NCI-H1436 (cell line): ENCODE data around the gene PRKCA.
"Not testable (repeated sequence)": the region's sequence is repeated elsewhere in the genome, so short reads cannot be mapped to it uniquely, and the experiment has no call there.

ENCODE experiments used
- DNase-seq: peaks from one replicate; lab custom pipeline; 2025; lab: John Stamatoyannopoulos, UW

The PRKCA gene

DNA sequence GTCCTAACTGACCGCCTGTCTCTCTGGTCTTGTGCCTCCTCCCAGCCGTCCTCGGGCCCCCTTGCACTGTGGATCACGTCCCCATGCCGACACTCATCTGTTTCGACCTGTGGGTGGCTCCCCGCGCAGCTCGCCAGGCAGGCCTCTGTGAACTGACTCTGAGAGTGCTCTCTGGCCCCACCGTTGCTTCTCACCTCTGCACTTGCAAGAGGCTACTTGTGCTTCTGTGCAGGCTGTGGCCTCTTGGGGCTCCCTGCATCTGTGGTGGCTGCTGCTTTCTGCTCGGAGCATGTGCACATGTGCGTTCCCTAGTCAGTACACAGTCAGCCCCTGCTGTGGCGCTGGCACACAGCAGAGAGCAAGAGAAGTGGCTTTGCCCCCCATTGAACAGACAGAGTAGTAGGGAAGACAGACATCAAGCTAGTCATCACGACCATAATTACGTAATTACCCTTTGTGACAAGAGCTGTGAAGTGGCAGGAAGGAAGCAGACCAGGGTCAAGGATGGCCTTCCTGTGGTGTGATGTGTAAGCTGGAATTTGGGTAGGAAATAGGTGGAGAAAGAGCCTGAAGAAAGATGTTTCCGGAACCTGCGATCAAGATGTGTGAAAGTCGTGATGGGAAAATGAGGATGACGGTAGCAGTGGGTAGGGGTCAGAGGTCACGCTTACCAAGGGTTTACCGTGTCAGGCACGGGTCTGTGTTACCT, 276.5 kb downstream of the PRKCA start:
- DNase-seq, result no peak

DNA sequence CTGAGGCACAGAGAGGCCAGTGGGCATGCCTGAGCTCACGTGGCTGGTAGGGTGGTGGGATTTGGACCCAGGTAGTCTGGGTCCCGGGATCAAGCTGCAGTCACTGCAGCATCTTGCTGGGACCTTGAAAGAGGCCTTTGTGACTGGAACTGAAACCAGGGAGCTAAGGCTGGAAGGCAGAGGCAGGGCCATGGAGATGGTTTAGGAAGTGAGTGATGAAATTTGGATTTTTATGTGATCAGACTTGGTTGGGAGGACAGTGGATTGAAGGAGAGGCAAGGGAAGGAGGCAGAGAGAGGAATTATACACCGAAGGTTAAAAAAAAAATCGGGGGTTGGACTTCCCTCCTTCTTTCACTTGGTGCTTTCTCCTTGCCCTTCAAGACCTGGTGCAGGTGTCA, 277.1 kb downstream of the PRKCA start:
- DNase-seq, result no peak

DNA sequence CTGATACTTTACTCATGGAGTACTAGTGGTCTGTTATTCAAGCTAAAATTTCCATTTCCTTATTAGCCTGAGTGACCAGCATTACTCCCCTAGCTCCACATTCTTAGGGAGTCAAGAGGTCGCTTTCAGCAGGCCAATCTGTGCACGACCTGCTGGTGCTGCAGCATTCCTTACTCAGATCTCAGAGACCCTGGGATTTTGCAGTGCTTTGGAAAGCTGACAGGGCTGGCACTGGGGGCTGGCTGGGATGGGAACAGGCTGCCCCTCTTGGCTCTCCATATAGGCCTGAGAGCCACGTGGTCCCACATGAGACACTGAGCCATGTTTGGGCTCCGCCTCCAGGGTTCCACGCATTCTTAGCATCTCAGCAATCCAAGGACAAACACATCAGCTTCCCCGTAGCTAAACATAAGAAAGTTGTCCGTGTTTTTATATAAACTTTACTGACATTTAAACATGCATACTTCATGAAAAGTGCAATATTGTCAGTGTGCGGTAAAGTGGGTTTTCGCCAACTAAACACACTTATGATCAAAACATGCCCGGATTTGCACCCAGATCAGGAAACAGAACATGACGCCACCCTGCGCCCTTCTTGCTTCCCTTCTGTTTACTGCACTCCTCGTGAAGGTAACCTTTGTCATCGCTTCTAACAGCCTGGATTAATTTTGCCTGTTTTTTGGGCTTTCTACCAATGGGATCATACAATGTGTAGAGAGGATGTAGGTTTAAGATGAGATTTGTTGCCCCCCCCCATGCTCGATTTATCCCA, 278.0 kb downstream of the PRKCA start:
- DNase-seq, result no peak

DNA sequence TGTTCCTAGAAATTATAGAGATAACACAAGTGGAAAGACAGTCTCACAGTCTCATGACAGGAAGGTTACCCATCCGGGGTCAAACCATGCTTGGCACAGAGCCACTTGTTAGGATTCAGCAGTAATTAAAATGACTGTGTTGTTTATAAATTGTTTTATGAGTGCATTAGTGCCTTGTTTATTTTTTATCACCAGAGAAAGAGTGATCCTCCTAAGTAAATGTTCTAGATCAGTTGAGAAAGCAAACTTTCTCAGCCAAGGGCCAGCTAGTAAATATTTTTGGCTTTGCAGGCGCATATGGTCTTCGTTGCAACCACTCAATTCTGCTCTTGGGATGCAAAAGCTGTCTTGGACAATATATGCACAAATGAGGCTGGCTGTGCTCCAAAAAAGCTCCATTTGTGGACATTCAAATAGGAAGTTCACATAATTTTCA, 278.6 kb downstream of the PRKCA start:
- DNase-seq, result no peak

DNA sequence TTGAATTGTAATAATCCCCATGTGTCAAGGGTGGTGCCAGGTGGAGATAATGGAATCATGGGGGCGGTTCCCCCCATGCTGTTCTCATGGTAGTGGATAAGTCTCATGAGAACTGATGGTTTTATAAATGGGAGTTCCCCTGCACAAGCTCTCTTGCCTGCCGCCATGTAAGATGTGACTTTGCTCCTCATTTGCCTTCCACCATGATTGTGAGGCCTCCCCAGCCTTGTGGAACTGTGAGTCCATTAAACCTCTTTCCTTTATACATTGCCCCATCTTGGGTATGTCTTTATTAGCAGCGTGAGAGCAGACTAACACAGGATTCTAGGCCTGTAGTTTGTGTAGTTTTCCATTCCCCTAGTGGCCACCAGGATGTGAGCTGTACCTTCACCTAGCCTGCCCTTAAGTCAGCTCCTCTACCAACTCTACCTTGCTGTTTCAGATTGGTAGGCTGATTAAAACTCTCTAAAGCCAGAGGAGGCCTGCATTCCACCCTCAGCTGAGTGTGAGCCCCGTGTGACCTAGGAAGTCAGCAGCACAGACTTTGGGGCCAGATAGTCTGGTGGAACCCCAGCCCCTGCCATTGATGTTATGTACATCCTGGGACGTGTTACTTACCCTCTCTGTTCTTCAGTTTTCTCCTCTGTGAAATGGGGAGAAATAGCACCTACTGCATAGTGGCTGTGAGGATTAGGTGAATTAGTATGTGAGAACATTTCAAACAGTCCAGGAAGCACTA, 280.1 kb downstream of the PRKCA start:
- no peak for DNase-seq

DNA sequence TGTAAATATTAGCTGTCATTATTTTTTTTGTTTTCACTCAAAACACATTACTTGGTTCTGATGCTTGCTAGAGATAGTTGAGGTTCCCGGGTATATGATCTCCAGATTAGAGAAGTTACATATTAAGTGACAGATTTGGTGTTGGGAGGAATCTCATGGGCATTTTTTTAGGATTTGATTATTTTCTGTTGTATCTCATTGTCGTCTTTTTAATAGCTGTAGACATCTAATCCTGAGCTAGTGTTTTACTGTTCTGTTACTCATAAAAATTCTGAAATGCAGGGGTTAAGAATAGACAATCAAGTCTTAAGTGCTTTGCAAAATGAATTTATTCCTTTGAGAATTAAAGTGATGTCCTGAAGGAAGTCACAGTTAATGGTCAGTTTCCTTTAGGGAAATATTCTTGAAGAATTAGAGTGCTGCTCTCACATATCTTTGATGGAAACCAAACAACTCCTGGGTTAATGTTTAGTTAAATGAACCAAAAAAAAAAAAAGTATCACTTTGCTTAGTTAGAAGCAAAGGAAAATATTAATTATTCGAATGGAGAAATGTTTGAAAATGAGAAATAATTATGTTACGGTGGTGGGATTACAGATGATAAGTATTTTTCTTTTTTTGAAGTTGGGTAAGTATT, 280.8 kb downstream of the PRKCA start:
- DNase-seq, result no peak

DNA sequence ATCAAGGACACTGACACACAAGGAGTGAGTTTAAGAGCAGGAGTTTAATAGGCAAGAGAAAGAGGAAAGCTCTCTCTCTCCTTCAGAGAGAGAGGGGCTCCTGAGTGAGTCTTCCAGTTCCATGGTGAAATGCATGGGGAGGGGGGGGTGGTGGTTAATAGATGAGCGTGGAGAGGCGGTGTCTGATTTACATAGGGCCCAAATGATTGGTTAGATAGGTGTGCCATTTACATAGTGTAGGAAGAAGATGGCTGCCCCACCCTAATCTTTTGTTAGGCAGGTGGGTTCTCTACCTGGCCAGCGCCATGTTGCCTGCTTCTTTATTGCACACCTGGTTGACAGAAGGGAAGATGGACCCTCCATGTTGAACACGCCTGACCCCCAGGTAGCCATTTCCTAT, 282.5 kb downstream of the PRKCA start:
- no peak for DNase-seq

DNA sequence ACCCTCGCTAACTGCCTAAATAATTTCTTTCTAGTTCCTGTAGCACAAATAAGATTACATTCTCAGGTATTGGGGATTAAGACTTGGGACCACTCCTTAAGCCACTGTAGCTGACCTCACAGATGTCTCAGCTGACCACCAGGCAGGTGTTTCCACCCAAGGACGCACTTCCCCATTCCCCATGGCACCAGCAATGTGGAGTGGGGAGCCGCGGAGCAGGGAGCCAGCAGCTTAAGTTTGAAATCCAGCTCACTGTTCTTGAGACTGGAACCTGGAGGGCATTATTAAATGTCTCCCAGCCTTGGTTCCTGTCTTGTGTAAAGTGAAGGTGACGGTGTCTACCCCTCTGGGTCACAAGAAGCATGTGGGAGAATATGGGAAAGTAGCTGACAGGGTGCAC, 283.1 kb downstream of the PRKCA start:
- DNase-seq, result no peak

DNA sequence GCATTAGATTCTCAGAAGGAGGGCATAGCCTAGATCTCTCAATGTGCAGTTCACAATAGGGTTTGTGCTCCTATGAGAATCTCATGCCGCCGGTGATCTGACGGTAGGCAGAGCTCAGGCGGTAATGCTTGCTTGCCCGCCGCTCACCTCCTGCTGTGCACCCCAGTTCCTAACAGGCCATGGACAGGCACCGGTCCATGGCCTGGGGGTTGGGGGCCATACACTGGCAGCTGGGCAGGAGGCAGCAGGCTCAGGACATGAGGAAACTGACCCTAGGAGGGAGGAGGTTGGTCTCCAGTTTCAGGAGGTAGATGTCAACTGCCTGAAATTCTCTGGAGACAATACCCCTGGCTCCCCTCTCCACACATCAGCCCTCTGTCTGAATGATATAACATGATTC, 287.5 kb downstream of the PRKCA start:
- DNase-seq, result no peak

DNA sequence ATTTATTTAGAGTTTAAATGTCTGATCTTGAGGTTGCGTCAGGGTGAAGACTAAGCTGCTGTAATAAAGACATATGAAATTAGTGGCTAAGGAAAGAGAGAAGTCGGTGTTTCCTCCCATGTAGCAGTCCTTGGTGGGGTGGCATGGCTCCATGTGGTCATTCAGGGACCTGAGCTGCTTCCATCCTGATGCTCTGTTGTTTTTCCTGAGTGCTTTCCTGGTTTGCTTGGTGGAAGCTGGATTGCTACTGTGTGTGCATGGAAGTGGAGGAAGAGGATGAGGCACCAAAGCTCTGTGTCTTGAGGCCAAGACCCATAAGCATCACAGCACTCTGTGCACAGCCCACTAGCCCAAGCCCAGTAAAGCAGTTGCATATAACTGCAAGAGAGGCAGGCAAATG, 290.7 kb downstream of the PRKCA start:
- no peak for DNase-seq

DNA sequence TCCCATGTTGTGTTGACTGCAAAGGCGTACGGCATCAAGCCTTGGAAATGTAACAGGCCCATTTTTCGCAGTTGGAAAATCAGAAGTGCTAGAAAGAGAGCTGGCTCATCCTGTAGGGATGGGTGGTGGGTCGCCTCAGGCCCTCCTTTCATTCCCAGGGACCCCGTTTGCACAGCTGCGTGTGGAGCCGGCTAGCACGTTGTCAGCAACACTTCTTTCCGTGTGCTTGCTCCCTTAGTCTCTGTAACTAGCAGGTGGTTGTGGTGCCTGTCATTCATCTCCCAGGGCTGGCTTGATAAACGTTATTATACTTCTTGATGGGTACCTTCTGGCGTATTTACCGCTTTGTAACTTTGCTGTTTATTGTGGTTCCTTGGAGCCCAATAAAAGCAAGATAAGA, 293.5 kb downstream of the PRKCA start:
- no peak for DNase-seq

DNA sequence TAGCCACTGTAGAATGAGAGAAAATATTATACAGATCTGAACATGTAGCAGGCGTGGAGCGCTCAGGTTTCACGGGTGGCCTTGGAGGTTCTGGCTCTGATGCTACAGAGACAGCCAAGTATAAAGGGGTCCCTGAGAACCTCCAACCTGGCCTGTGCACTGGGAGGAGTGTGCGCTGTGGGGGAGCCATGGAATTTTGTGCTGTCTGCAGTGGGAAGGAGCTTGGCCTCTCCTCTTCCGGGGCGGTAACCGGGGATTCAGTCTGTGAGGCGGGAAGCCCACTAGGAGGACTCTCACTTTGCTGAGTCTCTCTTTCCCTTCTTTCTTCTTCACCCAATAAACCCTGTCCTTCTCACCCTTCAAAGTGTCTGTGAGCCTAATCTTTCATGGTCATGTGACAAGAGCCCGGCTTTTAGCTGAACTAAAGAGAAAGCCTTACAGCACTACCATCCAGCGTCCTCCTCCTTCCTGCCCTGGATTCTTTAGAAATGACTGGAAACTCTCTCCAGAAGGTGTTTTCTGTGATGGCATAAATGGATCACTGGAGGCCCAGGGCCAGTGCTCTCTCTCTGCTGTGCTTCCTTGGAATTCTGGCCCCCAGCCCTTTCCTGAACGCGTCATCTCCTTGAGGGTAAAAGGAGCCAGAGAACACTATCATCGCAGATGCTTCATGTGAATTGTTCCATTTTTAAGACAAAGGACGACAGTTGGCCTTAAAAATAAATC, 300.4 kb downstream of the PRKCA start:
- DNase-seq, result no peak

DNA sequence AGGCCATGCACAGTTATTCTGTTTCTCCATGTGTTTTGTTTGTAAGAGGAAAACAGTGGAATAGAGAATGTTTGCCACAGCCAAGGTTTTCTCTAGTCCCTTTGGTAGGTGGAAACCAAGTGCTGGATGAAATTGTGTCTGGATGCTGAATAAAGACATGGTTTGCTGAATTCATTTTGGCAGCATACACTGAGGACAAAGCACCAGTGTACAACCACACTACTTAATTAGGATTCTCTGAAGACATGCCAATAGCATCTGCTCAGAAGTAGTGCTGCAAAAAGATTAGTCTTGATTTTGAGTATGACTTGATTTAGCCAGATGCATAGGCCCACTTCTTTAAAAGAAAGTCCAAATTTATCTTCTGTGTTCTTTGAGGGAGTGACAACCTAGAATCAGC, 302.0 kb downstream of the PRKCA start:
- no peak for DNase-seq

DNA sequence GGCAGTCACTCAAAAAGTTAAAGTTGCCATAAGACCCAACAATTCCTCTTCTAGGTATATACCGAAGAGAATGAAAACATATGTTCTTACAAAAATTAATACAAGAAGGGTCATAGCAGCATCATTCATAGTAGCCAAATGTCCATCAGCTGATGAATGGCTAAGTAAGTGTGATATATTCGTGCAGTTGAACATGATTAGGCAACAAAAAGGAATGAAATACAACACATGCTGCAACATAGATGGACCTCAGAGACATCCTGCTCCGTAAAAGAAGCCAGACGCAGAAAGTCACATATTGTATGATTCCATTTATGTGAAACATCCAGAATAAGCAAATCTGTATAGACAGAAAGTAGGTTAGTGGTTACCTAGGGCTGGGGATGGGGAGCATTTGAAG, 303.1 kb downstream of the PRKCA start:
- DNase-seq, result no peak

DNA sequence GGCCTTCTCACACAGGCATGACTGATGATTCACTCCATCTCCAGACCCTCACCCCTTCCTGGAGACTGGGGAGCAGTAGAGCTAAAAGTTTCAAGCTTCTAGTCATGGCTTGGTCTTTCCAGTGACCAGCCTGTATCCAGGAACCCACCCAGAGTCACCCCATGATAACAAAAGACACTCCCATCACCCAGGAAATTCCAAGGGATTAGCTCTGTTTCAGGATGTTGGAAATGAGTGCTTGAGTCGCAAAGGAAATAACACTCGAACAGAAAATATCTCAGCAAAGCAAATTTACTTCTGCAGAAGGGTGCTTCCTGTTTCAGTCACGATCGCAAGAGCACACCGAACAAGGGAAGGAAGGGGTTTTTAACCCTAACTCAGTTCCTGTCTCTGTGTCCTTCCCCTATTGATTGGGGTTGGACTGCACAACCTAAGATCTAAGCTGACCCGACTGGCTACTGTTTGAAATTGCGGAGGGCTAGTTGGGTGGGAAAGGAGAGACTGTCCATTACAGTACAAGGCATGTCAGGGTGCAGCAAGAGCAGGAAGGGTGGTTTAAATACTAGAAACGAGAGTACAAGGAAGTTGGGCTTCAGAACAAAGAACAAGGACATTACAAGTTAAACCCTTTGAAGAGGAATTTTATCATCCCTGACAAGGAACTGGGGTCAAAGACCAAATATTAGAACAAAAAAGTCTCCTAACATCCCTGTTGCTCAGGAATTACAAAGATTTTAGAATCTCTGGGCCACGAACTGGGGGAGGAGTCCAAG, 308.1 kb downstream of the PRKCA start:
- no peak for DNase-seq

DNA sequence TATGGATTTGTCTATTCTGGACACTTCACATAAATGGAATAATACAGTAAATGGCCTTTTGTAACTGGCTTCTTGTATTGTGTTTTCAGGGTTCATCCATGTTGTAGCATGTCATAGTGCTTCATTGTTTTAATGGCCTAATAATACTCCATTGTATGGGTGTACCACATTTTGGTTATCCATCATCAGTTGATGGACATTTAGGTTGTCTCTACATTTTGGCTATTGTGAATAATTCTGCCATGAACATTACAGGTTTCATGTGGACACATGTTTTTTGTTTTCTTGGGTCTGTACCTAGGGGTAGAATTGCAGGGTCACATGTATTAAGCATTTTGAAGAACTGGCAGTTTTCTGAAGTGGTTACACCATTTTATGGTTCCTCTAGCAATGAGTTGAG, 309.0 kb downstream of the PRKCA start:
- DNase-seq, result no peak

DNA sequence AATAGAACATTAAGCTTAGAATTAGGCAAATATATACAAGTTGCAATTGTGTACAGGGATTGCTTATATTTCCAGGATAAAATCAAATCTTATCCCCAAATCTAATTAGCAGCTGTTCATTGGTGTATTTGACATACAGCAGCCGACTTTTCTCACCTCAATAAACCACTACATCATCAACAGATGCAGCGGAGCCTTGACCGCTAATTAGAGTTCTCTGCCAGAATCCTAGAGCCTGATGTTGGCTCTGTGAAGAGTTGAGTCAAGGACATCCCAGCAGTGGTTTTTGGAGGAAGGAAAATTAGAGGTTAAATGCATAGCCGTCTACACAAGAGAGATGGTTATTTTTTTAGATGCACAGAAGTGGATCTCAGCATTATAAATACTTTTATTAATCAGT, 310.6 kb downstream of the PRKCA start:
- no peak for DNase-seq

DNA sequence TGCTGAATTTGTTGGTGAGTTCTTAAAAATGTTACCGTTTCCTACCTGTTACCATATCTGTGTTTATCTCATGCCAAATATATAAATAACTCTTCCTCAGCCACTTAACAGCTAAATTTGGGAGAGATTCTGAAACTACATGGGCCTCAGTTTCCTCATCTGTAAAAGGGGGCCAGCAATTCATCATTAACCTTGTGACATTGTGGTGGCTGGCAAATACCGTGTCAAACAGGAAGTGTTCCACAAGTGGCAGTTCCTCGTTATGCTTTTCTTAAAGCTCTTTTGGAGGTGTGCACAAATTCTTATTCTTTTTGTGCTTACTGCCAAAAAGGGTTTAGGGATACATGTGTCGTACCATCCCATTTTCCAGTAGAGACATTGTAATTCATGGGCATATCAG, 312.1 kb downstream of the PRKCA start:
- DNase-seq, result no peak

DNA sequence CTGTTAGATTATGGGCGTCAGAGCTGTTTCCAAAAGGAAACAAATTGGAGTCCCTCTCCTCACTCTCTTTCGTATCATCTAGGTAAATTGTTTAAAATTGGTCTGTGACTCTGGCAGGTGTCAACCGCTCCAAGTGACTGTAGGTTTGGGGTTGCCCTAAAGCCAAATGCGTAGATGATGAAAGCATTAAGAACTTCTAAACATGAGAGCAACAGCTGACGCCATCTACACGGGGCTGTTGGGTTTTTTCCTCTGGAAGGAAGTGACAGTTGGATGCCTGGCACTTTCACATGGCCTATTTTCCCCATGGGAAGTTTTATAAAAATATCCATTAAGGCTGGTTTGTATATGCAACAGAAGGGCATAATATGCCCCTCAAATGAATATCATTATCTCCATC, 316.8 kb downstream of the PRKCA start:
- no peak for DNase-seq

DNA sequence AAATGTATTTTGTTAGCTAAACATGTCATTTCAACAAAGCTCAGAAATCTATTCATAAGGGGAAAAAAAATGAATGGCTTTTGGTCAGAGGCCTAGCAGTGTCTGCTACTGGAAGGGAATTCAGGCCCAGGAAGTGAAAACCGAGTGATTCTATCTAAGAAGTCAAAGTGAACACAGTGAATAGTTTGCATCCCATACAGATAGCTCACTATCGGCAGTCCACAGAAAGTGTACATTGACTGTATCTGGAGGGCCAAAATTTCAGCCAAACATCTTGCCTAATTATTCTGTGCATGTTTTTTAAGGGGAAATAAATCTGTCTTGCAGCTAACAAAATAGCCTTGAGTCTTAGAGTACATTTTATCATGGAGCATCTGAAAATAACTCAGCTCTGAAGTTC, 318.1 kb downstream of the PRKCA start:
- no peak for DNase-seq

DNA sequence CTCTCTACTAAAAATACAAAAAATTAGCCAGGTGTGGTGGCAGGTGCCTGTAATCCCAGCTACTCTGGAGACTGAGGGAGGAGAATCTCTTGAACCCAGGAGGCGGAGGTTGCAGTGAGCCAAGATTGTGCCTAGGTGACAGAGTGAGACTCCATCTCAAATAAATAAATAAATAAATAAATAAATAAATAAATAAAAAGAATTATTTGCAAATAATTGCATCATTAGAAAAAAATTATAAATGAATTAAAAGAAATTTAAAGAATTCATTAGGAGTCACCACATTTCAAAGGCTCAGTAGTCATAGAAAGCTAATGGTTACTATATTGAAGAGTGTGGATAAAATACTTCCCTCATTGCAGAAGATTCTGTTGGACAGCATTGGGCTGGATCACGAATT, 322.2 kb downstream of the PRKCA start:
- DNase-seq, result not testable (repeated sequence)
